ENCODE results near the gene RGS17. TPM values are rescaled to one million over a fixed set of nuclear protein-coding genes. Genes with fewer than 3 reads are reported as not detected.

Gene RGS17, protein sequence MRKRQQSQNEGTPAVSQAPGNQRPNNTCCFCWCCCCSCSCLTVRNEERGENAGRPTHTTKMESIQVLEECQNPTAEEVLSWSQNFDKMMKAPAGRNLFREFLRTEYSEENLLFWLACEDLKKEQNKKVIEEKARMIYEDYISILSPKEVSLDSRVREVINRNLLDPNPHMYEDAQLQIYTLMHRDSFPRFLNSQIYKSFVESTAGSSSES
- total RNA-seq (2022; extraction: Qiagen RNA extraction), result 5.1 to 7.4 TPM (median 6.5 TPM) in 5 replicates

GRCh38 chr6:153131037-153131981 lies at the start of gene RGS17:
TSS of gene RGS17 (minus strand) at chr6:153131282. CDS start at chr6:153044018, 87,264 bp downstream.

DNA sequence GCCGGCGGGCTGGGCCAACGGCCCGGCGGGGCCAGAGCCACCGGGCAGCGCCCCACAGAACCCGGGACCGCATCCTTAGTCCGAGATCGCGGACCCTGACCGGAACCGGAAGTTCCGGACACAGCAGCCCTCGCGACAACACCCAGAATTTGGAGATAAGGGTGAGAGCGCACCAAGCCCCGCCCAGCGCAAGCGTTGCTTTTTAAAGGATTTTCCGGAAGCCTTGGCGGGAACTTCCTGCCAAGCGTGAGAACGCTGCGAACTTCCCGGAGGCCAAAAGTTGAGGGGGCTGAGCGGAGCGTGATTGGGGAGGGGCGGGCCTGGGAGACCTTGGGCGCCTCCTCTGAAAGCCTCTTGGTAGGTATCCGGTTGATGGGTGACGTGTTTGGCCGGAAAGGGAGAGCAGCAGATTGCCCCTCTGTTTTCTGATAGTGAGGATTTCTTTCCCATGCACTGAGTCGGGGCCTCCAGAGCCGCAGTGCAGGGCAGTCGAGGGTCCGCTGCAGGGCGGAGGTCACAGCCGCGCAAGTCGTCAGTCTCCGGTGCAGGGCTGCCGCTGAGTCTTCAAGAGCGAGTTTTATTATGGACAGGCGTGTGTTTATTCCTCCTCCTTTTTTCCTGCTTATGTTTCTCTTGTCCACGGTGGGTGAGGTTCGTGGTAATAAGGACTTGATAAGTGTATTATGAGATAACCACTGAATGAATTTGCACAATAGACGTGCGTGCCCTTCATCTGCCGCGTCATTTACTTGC lies 128.3 kb downstream of the RGS17 start, which contains the start of gene MTRF1L:
Gene MTRF1L, minus strand, starts transcription at position 97 of the 753 bp plus-strand sequence. Its CDS starts 24 bp downstream, at position 73.

GRCh38 chr6:152982904-152983636 lies 148.0 kb downstream of the RGS17 start, which contains the start of gene FBXO5:
TSS of gene FBXO5 (minus strand) at chr6:152983041. CDS start at chr6:152982959, 82 bp downstream.

Other genes starting within 250 kb of the RGS17 start
- 19.4 to 21.4 TPM (median 20.3 TPM) in 5 replicates for gene FBXO5, start 148.2 kb downstream of the RGS17 start, total RNA-seq (2022; extraction: Qiagen RNA extraction)
- 14.3 to 18.2 TPM (median 16.6 TPM) in 5 replicates for gene MTRF1L, start 128.6 kb downstream of the RGS17 start, total RNA-seq (2022; extraction: Qiagen RNA extraction)